ENCODE measurements around the gene WDR7.

Gene WDR7

GRCh38 chr18:56747857-56748256 lies 96.7 kb downstream of the WDR7 start:
- no peaks in the 10 kb centered on the region for H3K36me3 ChIP-seq (ENCODE audit: insufficient read depth)
- H3K9ac ChIP-seq = no peak overlapping the region
- H3K27me3 ChIP-seq (ENCODE audit: insufficient read depth, low read depth) = no peaks in the 10 kb centered on the region
- H3K79me2 ChIP-seq (ENCODE audit: insufficient read depth, low read depth) = no peaks in the 10 kb centered on the region
- no peak overlapping the region for H2AFZ ChIP-seq (ENCODE audit: low read depth)
- no peak overlapping the region for H3K4me2 ChIP-seq
- H3K4me3 ChIP-seq (IDR thresholded peaks at IDR 0.05; ENCODE audit: insufficient read depth, low read depth, low read length) = no peak overlapping the region
- peaks cover 4% of the 10 kb centered on the region for H3K4me1 ChIP-seq (ENCODE audit: low read depth, poor library complexity, severe bottlenecking)
- H3K27ac ChIP-seq = no peak overlapping the region
- no peak for TF ChIP-seq CTCF (conservative IDR thresholded peaks at IDR 0.05; ENCODE audit: low read depth, low read length)
- no peaks in the 10 kb centered on the region for H4K20me1 ChIP-seq (ENCODE audit: insufficient read depth)

- no peak overlapping the region for H3K9ac ChIP-seq
- H3K27ac ChIP-seq = no peak overlapping the region
- H3K4me2 ChIP-seq = no peak overlapping the region
- no peaks in the 10 kb centered on the region for H3K79me2 ChIP-seq (ENCODE audit: insufficient read depth, low read depth)
- H3K4me3 ChIP-seq (IDR thresholded peaks at IDR 0.05; ENCODE audit: insufficient read depth, low read depth, low read length) = no peak overlapping the region
- H2AFZ ChIP-seq (ENCODE audit: low read depth) = no peak overlapping the region
- H3K4me1 ChIP-seq (ENCODE audit: low read depth, poor library complexity, severe bottlenecking) = peaks cover 5% of the 10 kb centered on the region
- H3K27me3 ChIP-seq (ENCODE audit: insufficient read depth, low read depth) = no peaks in the 10 kb centered on the region
- no peaks in the 10 kb centered on the region for H3K36me3 ChIP-seq (ENCODE audit: insufficient read depth)
- H4K20me1 ChIP-seq (ENCODE audit: insufficient read depth) = no peaks in the 10 kb centered on the region
- TF ChIP-seq CTCF (conservative IDR thresholded peaks at IDR 0.05; ENCODE audit: low read depth, low read length) = peak; percentile 85
Observed at GRCh38 chr18:56748698-56749268, 97.6 kb downstream of the WDR7 start.

- no peak overlapping the region for H3K9ac ChIP-seq
- no peaks in the 10 kb centered on the region for H3K27me3 ChIP-seq (ENCODE audit: insufficient read depth, low read depth)
- TF ChIP-seq CTCF (conservative IDR thresholded peaks at IDR 0.05; ENCODE audit: low read depth, low read length) = no peak
Observed at GRCh38 chr18:56756966-56757365, 105.8 kb downstream of the WDR7 start.

GRCh38 chr18:56770097-56770496 lies 118.9 kb downstream of the WDR7 start:
- Histone ChIP-seq H3K27ac (no peak overlapping the region), H3K4me3 (IDR thresholded peaks at IDR 0.05; ENCODE audit: insufficient read depth, low read depth, low read length) (no peak overlapping the region), H3K36me3 (ENCODE audit: insufficient read depth) (no peaks in the 10 kb centered on the region), H3K9ac (no peak overlapping the region), H3K4me2 (no peak overlapping the region), H3K4me1 (ENCODE audit: low read depth, poor library complexity, severe bottlenecking) (no peaks in the 10 kb centered on the region), H2AFZ (ENCODE audit: low read depth) (no peak overlapping the region), H3K27me3 (ENCODE audit: insufficient read depth, low read depth) (no peaks in the 10 kb centered on the region), H3K79me2 (ENCODE audit: insufficient read depth, low read depth) (no peaks in the 10 kb centered on the region), H4K20me1 (ENCODE audit: insufficient read depth) (no peaks in the 10 kb centered on the region)
- no peak for TF ChIP-seq CTCF (conservative IDR thresholded peaks at IDR 0.05; ENCODE audit: low read depth, low read length)

More at GRCh38 chr18:56756966-56757365, 105.8 kb downstream of the WDR7 start:
- no peak overlapping the region for H3K4me2 ChIP-seq
- peaks cover 5% of the 10 kb centered on the region for H3K4me1 ChIP-seq (ENCODE audit: low read depth, poor library complexity, severe bottlenecking)
- no peak overlapping the region for H3K4me3 ChIP-seq (IDR thresholded peaks at IDR 0.05; ENCODE audit: insufficient read depth, low read depth, low read length)
- H3K27ac ChIP-seq = no peak overlapping the region
- no peaks in the 10 kb centered on the region for H3K79me2 ChIP-seq (ENCODE audit: insufficient read depth, low read depth)
- H2AFZ ChIP-seq (ENCODE audit: low read depth) = no peak overlapping the region
- H3K36me3 ChIP-seq (ENCODE audit: insufficient read depth) = no peaks in the 10 kb centered on the region
- no peaks in the 10 kb centered on the region for H4K20me1 ChIP-seq (ENCODE audit: insufficient read depth)
